Hepatic stellate cell (primary cell): ENCODE data around the gene GPR37.
A peak's percentile ranks its signal among the peaks of the same experiment; 100 is the strongest.

Source experiments
- DNase-seq: peaks from one replicate; pipeline ENCODE4 v3.0.0; 2011; ENCODE audit warnings: low spot score

Gene GPR37

DNA sequence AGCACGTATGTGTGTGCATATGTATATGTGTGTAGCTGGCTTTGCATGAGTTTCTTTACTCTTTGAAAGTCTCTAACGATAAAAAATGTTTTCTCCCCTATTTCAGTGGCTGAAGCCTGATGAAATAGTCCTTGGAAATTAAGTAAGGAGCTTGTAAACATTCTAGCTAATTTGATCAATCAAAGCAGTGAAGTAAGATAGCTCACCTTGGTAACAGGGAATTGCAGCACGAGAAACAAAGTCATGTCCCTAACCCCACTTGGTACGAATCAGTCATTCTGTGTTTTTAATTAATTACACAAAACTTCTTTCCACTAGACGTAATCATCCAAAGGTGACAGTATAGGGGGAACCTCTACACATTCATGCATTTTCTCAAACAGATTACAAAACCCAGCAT, 41.5 kb downstream of the GPR37 start:
- DNase-seq: no peak

GRCh38 chr7:124723012-124723411, 42.6 kb downstream of the GPR37 start:
- peak; percentile 17 for DNase-seq

- peak; percentile 11 for DNase-seq
Observed at GRCh38 chr7:124722292-124722691, 43.3 kb downstream of the GPR37 start.

GRCh38 chr7:124720195-124720594, 45.4 kb downstream of the GPR37 start:
- no peak for DNase-seq

GRCh38 chr7:124718032-124718766, 47.4 kb downstream of the GPR37 start:
- DNase-seq: peak; percentile 35

DNA sequence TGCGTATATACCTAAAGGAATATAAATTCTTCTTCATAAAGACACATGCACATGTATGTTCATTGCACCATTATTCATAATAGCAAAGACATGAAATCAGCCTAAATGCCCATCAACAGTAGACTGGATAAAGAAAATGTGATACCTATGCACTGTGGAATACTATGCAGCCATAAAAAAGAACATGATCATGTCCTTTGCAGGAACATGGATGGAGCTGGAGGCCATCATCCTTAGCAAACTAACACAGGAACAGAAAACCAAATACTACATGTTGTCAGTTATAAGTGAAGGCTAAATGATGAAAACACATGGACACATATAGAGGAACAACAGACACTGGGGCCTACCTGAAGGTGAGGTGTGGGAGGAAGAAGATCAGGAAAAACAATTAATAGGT, 48.7 kb downstream of the GPR37 start:
- DNase-seq: no peak

GRCh38 chr7:124713086-124713485, 52.5 kb downstream of the GPR37 start:
- DNase-seq: no peak

DNA sequence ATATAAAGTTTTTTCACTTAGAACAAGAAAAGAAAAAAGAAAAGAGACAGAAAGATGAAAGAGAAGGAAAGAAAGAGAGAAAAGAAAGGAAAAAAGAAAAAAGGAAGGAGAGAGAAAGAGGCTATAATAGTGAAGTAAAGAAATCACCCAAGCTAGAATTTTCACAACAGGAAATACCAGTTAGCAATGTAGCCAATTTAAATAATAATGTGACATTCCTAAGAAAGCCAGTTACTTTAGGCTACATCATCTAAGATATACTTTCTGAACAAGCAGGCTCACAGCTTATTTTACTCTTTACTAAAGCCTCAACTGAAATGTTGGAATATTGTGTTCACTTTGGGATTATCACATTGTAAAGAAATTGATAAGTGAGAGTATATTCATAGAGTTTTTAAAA, 53.6 kb downstream of the GPR37 start:
- DNase-seq: no peak

DNA sequence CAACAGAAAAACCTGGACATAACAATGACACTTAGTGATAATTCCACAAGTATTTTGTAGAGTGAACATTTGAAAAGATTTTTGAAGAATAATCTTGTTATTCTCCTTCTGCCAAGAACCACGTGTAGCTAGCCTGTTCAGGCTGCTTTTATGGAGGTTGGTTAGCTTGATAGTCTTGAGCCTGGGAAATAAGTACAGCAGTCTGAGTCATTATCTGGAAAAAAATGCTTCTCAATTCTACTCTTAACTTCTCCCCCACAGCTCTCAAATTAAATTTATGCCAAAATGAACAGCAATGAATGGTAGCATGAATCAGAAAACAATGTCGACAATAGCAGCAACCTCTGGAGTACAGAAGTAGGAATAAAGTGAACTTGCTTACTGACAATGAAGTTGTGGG, 63.2 kb downstream of the GPR37 start:
- no peak for DNase-seq

DNA sequence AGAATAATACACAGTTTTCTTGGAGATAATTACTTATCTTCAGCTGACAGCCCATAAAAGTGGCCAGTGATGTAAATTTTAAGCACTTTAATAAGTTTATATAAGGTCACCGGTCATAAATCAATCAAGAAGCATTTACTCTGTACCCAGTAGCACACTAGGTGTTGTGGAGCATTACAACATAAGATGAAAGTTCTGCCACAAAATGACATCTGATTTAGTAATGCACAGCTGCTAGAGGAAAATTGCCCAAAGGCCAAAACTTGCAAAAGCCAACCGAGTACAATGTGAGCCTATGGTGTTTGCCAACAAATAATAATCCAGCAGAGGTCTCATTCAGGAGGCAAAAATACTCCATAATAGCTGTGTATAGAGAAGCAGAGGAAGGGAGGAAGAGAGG, 63.6 kb downstream of the GPR37 start:
- DNase-seq: no peak

DNA sequence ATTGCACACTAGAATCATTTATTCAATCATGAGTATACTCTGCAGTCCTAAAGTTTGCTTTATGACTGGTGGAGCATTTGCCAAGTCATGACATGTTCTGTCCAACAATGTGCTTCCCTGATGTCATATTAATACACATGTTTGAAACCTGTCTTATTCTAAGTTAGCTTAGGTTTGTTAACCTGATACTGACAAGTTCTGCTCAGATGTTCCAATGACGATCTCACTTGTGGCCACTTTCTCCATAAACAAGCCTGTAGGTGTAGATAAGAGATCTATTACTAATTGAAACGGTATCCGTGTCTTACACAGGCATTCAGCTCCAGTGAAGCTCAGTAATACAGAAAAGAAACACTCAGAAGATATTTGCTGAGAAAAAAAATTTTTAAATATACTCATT, 64.9 kb downstream of the GPR37 start:
- no peak for DNase-seq

DNA sequence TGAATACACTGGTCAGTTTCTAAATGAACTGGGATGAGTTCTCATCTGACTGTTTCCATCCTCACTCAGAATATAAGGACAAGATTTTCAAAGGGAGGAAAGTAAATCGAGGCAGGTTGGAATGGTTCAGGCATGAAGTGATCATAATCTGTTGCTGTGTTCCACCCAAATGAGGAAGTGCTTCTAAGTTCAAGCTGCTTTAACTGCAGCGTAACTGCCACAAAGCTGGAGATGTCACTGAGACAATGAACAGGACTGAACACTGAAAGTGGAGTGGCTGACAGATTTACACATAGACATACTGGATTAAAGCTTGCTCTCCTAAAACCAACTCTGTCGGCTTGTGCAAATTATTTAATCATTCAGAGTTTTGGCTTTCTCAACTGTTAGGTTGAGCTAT, 66.6 kb downstream of the GPR37 start:
- DNase-seq: no peak

GRCh38 chr7:124697746-124698145, 67.8 kb downstream of the GPR37 start:
- DNase-seq: no peak
